ENCODE results near the gene CCDC60.
"Not testable (repeated sequence)": the region's sequence is repeated elsewhere in the genome, so short reads cannot be mapped to it uniquely, and the experiment has no call there.

Gene CCDC60

DNA sequence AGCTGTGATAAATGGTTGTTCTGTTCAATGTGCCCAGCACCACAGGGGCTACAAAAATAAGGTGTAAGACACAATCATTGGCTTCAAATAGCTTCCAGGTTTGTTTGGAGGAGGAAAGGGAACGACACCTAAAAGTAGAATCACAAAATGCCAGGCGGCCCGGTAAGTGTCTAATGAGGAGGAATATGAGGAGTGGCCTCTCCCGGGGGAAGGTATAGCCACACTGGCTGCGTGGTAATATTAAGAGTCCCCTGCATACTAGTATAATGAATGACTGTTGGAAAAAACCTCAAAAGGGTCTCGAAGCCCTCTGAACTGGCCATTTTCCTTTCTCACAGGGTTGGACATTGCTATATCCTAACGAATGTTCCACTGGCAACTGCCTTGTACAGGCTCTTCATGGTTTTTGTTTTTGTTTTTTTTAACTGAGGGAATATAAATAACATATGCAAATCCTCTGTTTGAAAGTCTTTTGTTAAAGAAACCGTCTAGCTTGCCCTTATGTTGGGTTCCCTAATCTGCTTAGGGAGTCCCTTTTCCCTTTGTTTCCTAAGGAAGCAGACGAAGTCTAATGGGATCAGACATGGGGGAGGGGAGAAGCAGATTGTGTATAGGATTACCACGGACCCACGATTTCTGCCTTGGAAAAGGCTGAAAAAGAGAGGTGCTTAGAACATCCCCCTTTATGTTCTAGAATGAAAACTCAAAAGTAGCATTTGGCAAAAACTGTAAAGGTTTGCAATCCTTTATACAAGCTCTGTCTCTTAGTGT, 4.2 kb downstream of the CCDC60 start:
- no peak for DNase-seq

DNA sequence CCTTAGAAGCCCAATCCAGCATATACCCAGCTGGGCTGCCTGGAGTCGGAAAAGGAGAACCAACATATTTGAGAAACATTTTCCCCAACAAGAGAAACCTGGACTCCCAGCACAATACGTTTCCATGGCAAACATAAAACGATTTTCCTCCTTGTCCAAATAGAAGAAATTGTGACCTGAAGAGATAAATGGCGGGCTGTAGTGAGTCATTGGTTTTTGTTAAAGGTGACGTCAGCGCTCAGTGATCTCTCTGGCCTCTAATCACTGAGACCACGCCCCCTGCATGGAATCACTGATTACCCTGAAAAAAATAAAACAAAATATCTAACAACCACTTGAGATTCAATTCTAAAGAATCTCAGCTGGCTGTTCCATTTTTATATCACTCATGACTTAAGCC, 6.0 kb downstream of the CCDC60 start:
- no peak for DNase-seq

DNA sequence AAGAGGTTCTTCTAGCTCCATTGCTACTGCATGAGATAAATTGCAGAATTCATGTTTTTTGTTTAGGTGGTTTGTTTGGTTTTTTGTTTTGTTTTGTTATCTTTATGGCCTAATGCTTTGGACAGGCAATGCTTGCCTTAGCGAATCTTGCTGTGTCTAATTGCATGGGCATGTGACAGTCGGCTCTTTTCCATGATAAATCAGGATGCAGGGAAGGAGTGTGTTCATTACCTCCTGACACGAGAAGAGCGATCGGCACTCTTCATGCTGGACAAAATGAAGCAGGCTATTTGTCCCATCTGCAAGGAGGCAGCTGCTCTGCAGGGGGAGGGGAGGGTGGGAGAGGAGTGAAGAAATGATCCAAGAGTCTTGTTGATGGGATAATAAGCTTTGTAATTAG, 6.5 kb downstream of the CCDC60 start:
- no peak for DNase-seq

DNA sequence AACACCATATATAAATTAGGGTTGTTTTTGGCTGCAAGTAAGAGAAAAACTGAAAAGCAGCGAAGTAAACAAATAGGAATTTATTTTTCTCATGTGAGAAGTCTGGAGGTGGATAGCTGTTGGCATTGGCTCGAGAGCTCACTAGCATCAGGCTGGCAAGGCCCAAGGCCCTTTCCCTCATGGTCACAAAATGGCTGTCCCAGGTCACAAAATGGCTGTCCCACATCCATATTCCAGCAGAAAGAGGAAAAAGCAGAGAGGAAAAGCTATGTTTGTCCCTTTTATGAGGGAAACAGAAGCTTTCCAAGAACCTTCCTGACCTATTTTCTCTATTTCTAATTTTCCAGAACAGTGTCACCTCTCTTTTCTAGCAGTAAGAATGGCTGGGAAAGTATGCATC, 7.5 kb downstream of the CCDC60 start:
- no peak for DNase-seq

DNA sequence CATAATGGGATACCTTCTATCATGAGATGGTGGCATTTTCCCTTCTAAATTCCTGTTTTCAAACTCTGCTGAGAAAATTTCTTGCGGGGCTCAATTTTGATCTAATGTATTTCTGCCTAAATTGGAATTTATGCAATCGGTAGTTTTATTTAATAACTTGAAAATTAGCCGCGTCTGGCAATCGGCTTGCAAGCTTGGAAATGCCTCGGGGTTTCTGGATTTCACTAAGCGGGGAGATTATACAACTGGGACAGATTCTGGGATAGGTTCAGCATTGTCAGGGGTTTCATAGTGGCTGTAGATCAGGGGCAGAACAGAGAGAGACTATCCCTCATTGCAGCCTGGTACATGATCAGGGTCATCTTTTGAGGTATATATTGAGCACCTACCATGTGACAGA, 8.6 kb downstream of the CCDC60 start:
- no peak for DNase-seq

DNA sequence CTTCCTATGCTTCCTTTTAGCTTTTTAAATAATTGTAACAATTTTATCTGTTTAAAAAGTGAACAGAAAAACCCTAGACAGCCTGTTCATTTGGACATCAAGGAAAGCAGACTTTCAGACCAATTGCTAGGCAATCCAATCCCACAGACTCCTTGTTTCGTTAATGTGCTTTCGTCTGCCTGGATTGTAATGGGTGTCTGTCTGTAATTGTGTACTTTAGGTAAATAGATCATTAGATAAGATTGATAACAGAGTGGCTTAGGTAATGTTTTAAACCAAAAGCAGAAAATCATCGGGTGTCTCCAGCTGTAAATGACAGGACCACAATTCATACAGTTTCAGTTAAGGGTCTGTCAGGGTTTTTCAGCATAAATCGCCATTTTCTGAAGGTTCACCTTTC, 19.6 kb downstream of the CCDC60 start:
- no peak for DNase-seq

DNA sequence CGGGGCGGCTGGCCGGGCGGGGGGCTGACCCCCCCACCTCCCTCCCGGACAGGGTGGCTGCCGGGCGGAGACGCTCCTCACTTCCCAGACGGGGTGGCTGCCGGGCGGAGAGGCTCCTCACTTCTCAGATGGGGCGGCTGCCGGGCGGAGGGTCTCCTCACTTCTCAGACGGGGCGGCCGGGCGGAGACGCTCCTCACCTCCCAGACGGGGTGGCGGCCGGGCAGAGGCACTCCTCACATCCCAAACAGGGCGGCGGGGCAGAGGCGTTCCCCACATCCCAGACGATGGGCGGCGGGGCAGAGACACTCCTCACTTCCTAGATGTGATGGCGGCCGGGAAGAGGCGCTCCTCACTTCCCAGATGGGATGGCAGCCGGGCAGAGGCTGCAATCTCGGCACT, 25.8 kb downstream of the CCDC60 start:
- DNase-seq, result not testable (repeated sequence)

DNA sequence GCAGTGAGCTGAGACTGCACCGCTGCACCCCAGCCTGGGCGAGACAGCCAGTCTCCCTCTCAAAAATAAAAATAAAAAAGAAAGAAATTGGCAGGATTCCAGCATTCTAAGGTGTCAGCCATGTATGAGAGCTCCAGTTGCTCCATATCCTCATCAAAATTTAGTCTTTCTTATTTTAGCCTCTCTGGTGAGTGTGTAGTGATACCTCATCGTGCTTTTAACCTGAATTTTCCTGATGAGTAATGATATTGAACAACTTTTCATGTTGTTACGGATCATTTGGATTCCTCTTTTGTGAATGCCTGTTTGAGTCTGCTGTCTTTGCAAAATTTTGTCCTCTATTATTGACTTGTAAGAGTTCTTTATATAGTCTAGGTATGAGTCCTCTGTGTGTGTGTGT, 28.5 kb downstream of the CCDC60 start:
- DNase-seq, result no peak

DNA sequence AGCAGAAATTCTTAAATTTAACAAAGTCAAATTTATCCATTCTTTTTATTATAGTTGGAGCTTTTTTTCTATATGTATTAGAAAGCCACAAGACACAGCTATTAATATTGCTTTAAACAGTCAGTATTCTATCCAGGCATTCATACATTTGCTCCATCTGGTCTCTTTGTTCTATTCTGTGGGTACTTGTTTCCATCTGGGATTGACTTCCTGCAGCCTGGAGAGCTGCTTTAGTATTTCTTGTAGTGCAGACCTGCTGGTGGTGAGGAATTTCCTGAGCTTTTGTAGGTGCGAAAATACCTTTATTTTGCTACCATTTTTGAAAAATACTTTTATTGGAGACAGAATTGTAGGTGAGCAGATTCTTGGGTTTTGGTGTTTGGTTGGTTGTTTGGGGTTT, 29.0 kb downstream of the CCDC60 start:
- DNase-seq, result no peak

DNA sequence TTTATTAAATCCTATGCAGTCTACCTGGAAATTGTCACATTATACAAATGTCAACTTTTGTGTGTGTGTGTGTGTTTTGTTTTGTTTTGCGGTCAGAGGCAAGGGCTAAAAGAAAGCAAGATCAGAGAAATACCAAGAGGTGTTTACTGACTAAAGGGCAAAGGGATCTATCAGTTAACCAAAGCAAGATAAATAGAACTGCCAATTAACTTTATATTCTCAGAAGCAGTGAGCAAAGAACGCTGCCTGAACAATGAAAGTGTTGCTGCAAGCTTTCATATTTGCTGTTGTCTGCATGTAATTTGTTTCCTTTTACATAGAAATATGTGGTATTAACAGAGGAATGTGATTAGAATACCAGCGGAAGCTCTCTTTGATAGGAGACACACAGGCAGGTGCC, 30.9 kb downstream of the CCDC60 start:
- DNase-seq, result no peak

DNA sequence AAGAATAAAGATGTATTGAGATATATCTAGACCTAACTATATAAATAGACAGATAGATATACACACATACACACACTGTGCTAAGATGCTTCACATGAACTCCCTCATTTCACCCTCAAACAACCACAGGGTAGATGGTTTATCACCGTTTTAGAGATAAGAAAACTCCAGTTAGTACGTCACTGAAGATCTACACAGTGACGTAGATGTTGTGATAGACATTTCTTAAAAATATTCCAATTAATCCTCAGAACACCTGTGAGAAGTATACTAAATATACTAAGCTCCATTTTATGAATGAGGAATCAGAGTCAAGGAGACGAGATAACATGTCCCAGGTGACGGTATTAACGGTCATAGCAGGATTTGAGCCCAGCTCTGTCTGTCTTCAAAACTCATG, 31.5 kb downstream of the CCDC60 start:
- no peak for DNase-seq

DNA sequence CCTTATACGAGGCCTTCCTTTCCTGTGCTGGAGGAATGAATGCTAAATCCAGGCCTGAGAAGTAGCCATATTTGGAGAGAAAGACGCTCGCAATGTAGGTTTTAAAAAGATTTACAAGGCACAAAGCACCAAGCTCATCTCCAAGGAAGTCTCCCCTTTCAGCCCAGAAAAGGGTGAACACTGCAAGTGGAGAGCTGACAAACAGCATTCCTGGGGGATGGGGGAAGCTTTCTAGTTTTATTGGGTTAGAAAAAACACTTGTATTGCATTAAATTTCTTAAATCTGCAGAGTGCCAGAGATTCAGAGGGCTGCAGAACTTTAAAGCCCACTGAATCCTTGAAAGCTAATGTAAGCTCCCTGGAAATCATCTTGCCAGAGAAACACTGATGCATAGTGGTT, 34.6 kb downstream of the CCDC60 start:
- no peak for DNase-seq

DNA sequence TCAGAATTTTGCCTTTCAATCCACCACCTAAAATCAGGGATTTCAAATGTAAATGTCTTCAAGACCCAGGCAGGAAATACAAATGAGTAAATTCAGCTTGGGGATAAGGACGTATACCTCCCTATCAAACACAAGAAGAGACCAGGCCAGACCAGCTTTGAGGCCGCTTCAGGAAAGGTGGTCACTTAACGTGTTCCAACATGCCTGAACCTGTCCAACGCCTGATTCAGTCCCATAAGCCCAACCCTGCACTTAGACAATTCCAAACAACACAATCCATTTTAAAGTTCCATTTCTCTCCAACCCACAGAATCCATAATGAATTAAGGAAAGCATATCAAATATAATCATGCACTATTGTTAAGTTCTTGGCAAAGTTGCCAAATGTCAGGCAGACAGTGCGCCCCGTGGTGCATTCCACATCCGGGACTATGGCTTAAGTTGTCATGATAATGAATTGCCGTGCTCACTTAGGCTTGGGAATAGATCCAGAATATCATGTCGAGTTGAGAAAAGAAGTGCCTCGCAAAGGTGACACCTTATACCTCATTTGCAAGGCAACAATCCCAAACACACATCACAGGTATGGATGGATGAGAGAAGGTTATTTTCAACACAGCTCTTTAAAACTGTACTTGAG, 35.5 kb downstream of the CCDC60 start:
- DNase-seq, result no peak

DNA sequence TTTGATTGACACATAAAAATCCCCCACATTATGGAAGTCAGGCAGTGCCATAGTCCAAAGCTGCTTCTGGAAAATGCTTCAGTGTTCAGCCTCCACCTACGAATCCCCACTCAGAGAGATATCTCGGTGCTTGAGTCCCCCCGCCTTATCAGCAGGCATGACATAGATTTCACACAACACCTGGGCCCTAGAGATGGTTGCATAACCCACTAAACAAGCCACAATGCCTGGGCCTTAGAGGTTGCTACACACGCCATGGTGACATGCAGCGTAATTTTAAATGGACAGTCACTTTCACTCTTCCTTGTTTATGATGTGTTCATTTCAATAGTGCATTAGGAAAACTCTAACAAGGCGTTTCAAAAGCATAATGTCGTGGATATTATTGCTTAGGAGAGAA, 38.0 kb downstream of the CCDC60 start:
- DNase-seq, result no peak

DNA sequence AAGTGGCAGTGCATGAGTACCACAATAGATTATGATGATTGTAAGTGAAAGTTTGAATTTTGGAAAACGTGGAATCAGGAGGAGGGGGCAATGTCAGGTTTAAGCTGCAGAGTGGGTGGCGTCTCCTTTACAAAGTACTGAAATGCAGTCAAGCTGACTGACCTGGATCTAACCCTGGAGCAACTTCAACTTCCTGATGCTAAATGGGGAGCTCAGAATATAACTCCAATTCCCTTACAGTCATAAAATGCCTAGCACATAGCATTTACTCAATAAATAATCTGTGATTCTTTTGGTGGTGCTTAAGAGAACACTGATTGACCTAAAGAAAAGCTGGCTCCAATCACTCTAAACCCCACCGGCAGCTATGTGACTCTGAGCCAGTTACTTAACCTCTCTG, 38.5 kb downstream of the CCDC60 start:
- DNase-seq, result no peak

DNA sequence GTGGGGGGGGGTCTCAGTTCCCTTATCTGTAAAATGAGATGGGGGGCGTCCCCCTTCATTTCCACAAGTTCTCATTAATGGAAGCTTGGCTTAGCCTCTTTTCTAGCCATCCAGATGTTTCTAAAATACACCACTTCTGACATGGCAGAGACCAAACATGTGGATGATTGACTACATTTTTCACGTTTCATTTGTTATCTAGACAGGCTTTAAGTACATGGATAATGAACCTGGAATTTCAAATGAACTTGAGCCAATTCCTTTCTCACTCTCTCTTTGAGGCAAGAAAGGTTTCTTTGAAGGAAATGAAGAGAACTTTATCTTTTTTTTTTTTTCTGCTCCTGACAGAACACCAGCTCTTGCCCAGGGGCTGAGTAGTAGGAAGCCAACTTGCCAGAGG, 39.1 kb downstream of the CCDC60 start:
- DNase-seq, result no peak

DNA sequence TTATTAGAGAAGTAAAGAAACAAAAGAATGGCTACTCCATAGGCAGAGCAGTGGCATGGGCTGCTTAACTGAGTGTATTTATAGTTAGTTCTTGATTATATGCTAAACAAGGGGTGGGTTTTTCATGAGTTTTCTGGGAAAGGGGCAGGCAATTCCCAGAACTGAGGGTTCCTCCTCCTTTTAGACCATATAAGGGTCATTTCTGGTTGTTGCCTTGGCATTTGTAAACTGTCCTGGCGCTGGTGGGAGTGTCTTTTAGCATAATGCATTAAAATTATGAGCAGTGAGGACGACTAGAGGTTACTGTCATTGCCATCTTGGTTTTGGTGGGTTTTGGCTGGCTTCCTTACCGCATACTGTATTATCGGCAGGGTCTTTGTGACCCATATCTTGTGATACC, 40.1 kb downstream of the CCDC60 start:
- DNase-seq, result no peak

DNA sequence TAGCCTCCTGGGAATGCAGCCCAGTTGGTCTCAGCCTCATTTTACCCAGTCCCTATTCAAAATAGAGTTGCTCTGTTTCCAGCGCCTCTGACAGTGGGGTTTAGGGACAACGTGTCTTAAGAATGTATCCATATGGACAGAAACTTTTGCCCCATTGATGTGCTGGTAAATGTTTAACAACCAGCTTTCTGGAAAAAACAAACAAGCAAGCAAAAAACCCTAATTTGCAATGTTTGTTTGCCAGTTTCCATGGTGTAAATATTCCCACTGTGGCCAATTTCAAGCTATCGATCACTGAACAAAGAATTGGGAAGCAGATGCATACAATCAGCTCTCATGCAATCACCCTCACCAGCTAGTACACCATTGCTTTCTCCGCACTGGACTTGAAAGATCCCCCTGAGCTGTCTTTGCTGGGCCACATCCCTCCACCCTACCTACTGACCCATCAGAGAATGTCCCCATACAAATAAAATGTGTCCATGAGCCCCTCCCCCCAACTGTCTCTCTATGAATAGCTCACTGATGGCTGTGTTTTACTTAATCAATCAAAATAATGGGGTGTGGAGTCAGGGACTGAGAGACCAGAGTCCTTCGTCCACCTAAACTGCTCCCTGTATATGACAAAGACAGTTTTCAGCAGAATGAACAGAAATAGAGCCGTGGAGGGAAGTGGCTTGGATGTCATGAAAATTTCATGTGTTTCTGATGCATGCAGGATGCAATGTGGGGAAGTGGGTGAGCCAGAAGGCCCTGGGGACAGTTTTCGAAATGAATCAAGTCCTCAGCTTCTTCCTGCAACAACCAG, 40.8 kb downstream of the CCDC60 start:
- no peak for DNase-seq

DNA sequence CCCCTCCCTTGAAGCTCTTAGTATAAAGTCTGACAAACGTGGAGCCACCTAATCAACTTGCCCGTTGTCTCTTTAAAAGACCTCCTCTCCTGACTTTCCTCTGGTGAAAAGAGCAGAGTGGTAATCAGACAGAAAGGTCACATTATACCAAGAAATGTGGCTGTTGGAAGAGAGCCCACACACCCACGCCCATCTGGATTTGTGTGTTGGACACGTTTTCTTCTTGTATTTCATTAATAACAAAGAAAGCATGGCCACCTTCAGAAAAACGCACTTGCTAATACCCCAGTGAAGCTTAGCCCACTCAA, 41.3 kb downstream of the CCDC60 start:
- DNase-seq, result no peak

DNA sequence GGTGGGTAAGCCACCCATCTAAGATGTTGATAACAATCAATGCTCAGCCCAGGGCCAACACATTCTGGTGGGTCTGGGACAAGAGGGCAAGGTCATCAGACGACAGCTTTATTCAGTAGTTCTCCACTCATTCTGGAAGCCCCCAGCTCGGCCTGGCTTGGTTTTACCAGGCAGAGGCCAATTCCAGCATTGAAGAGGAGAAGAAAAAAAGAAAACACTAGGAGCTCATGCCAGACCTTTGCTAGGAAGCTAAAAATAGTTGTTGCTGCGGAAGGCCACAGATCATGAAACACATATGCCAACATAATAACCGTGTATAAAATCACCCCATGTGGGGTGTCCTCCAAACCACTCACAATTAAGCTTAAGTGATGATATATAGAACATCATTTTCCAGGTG, 44.4 kb downstream of the CCDC60 start:
- DNase-seq, result no peak

DNA sequence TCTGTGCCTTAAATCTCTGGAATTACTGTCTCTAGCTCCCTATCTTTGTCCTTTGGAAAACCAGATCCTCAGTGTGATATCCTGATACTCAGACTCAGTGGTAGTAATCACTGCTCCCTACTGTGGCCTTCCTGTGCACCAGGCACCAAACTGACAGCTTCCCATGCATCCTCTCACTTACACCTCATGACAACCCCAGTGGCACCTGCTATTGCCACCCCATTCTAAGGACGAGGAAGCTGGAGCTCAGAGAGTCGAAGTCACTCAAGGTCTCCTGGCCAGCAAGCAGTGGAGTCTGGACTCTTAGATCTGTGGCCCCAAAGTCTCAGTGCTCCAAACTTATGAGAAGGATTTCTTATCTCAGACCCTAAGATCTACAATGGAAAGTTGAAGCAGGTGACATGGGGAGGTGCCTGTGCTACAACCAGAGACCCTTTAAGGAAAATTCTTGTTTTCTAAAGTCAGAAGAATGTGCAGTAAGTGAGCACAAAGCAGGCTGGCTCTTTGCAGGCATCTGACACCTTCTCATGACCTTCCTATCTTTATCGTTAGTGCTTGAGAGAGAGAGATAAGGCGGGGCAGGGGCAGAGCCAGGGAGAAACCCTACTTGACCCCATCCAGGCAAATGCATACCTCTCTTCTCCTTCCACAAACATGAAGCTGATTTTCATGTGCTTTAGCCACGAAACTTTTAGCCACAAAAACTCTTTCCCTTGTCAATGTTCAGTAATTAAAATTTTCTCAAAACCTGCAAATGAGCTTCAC, 47.1 kb downstream of the CCDC60 start:
- DNase-seq, result no peak

DNA sequence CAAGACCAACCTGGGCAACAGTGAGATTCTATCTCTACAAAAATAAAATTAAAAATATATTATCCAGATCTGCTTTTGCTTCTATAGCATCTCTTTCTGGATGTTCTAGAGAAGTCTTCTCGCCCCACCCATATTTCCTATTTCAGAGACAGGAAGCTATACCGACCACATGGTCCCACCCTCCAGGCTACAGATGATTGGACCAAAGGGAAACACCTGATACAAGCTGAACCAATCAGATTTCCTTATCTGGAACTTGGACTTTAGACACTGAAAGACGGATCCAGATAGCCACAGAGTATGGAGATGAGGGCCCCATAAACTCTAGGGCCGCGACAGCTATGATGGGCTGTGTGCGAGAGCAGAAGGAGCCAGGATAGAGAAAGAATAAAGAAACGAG, 48.7 kb downstream of the CCDC60 start:
- no peak for DNase-seq

DNA sequence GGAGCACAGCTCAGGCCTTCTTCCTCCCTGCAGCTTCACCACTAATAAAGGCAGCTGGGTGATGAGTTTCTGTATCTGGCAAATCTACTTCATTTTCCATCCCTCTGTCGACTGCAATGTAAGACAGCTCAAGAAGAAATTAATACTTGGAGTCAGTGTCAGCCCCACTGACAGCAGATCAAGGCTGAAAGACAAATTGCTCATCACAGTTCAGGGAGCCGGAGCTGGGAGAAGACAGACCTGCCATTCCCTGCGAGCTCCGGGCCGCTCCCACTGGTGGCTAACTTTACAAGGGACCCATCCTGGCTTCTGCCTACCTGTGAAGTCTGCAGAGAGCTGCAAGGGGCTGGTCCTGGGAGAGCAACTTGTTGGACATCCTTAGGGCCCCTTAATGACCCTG, 49.8 kb downstream of the CCDC60 start:
- DNase-seq, result no peak

DNA sequence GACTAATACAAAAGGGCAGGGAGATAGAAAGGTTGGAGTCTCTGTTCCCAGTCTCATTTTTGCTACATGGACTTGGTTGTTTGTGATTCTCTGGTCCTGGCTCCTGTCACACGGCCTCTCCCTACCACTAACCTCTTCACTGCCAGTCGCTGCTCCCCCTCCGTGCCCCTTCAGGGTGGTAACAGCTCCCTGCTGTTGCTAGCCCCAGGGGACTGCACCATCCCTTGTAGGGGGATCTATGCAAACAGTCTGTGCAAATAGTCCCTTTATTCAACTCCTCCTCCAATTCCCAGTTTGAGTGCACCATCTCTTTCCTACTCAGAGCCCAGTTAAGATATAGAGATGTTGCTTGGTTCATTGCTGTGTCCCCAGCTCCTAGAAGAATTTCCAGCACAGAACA, 51.1 kb downstream of the CCDC60 start:
- no peak for DNase-seq
